Measurements from ENCODE around the gene SAGE1. TPM values are rescaled to one million over a fixed set of nuclear protein-coding genes. Genes with fewer than 3 reads are reported as not detected.
"Not testable (repeated sequence)": the region's sequence is repeated elsewhere in the genome, so short reads cannot be mapped to it uniquely, and the experiment has no call there.

The SAGE1 gene, protein sequence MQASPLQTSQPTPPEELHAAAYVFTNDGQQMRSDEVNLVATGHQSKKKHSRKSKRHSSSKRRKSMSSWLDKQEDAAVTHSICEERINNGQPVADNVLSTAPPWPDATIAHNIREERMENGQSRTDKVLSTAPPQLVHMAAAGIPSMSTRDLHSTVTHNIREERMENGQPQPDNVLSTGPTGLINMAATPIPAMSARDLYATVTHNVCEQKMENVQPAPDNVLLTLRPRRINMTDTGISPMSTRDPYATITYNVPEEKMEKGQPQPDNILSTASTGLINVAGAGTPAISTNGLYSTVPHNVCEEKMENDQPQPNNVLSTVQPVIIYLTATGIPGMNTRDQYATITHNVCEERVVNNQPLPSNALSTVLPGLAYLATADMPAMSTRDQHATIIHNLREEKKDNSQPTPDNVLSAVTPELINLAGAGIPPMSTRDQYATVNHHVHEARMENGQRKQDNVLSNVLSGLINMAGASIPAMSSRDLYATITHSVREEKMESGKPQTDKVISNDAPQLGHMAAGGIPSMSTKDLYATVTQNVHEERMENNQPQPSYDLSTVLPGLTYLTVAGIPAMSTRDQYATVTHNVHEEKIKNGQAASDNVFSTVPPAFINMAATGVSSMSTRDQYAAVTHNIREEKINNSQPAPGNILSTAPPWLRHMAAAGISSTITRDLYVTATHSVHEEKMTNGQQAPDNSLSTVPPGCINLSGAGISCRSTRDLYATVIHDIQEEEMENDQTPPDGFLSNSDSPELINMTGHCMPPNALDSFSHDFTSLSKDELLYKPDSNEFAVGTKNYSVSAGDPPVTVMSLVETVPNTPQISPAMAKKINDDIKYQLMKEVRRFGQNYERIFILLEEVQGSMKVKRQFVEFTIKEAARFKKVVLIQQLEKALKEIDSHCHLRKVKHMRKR
- not detected for polyA plus RNA-seq (2012; ENCODE audit: insufficient read depth, insufficient read length, low read depth)

DNA sequence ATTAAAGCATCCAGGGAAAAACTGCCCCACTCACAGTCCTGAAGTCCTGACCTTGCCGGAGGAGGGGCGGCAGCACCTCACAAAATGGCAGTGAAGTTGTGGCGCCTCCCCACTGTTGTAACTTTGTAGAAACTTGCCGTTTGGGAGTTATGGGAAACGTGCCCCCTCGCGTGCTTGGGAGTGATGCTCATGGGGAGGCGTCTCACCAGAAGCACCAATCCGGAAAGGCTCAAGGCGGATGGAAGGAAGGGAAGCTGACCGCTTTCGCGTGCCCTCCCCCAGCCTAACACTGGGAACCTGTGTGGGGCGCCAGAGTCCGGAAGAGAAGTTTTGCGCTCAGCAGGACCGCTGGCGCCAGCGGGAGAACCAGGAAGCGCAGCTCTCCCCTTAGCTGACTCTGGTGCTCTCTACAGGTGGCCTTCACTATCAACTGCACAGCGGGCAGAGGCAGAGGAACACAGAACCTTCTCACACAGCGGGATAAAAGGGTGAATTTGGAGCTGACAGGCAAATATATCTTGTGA, at the start of gene SAGE1, which contains the start of gene CT45A10:
Gene SAGE1 (plus strand): TSS at position 423 of the 524 bp plus-strand sequence. CDS start 2,527 bp downstream, outside the sequence.
Gene CT45A10 (minus strand): TSS at position 151 of the 524 bp plus-strand sequence. CDS start 8,100 bp downstream, outside the sequence.
- DNase-seq: no peak
- Histone ChIP-seq H3K9me3 (no peaks in the 10 kb centered on the region), H3K4me1 (no peaks in the 10 kb centered on the region), H3K4me3 (ENCODE audit: low read depth, low read length) (no peak within 1 kb of the TSS), H3K36me3 (no peaks in the 10 kb centered on the region), H3K27me3 (no peaks in the 10 kb centered on the region)
- TF ChIP-seq, protein P1, sequence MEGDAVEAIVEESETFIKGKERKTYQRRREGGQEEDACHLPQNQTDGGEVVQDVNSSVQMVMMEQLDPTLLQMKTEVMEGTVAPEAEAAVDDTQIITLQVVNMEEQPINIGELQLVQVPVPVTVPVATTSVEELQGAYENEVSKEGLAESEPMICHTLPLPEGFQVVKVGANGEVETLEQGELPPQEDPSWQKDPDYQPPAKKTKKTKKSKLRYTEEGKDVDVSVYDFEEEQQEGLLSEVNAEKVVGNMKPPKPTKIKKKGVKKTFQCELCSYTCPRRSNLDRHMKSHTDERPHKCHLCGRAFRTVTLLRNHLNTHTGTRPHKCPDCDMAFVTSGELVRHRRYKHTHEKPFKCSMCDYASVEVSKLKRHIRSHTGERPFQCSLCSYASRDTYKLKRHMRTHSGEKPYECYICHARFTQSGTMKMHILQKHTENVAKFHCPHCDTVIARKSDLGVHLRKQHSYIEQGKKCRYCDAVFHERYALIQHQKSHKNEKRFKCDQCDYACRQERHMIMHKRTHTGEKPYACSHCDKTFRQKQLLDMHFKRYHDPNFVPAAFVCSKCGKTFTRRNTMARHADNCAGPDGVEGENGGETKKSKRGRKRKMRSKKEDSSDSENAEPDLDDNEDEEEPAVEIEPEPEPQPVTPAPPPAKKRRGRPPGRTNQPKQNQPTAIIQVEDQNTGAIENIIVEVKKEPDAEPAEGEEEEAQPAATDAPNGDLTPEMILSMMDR (IDR thresholded peaks at IDR 0.05; ENCODE audit: low read depth, low read length): no peak

DNA sequence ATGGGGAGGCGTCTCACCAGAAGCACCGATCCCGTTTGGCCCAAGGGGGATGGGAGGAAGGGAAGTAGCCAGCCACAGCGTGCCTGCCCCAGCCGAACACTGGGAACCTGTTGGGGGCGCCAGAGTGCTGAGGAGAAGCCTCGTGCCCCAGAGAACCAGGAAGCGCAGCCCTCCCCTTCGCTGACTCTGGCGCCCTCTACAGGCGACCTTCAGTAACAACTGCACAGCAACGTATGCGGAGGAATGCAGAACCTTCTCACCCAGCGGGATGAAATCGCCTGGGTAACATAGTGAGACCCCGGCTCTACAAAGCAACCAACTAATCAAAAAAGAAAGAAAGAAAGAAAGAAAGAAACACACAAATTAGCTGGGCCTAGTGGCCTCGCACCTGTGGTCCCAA, 39.1 kb upstream of the SAGE1 start, which contains the start of gene CT45A8:
Gene CT45A8 (minus strand): TSS at position 101 of the 400 bp plus-strand sequence. CDS start 3,755 bp downstream, outside the sequence.
- not testable (repeated sequence) for H3K36me3 ChIP-seq; DNase-seq; H3K27me3 ChIP-seq; H3K4me1 ChIP-seq; H3K9me3 ChIP-seq; H3K4me3 ChIP-seq (ENCODE audit: low read depth, low read length)

DNA sequence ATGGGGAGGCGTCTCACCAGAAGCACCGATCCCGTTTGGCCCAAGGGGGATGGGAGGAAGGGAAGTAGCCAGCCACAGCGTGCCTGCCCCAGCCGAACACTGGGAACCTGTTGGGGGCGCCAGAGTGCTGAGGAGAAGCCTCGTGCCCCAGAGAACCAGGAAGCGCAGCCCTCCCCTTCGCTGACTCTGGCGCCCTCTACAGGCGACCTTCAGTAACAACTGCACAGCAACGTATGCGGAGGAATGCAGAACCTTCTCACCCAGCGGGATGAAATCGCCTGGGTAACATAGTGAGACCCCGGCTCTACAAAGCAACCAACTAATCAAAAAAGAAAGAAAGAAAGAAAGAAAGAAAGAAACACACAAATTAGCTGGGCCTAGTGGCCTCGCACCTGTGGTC, 21.8 kb upstream of the SAGE1 start, which contains the start of gene CT45A9:
Gene CT45A9 (minus strand): TSS at position 101 of the 400 bp plus-strand sequence. CDS start 3,751 bp downstream, outside the sequence.
- not testable (repeated sequence) for H3K4me3 ChIP-seq (ENCODE audit: low read depth, low read length); H3K9me3 ChIP-seq; DNase-seq; H3K4me1 ChIP-seq; H3K36me3 ChIP-seq; H3K27me3 ChIP-seq

DNA sequence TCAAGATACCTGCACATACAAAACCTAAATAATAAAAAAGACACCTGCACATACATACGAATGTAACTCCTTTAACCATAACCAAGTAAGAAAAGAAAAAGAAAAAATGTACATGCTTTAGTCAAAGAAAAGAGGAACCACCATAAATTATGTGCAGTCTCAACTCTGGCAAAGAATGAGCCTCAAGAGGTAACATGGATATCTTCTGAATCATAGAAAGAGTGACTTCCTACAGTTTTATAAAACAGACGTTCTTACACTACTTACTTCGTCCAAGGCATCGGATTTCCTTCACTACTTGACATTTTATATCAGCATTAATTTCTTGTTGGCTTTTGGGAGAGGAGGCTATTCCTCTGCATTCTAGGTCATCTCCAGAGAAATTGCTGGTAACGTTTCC, 10.8 kb upstream of the SAGE1 start:
- DNase-seq, H3K9me3 ChIP-seq: not testable (repeated sequence)

DNA sequence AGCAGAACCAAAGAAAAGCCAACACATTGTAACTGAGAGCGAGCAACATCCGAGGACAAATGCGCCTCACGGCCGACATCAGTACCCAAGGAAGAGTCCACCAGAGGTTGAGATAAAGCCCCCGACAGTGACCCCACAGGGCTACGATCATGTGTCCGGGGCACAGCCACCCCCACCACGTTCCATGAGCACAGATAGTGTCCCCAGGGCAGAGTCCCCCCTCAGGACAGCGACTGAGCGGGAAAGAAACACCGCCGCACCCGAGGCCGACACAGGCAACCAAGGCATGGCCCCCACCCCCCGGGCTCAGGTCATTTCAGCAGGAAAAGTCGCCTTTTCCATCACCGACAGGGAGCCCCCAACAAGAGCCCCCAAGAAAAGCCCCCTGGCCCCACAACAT, 5.3 kb upstream of the SAGE1 start:
- not testable (repeated sequence) for H3K4me3 ChIP-seq (ENCODE audit: low read depth, low read length); H3K9me3 ChIP-seq; H3K36me3 ChIP-seq; H3K27me3 ChIP-seq; H3K4me1 ChIP-seq; DNase-seq

More for the DNA sequence above, 10.8 kb upstream of the SAGE1 start:
- H3K27me3 ChIP-seq; H3K4me1 ChIP-seq; H3K36me3 ChIP-seq; H3K4me3 ChIP-seq (ENCODE audit: low read depth, low read length): not testable (repeated sequence)

DNA sequence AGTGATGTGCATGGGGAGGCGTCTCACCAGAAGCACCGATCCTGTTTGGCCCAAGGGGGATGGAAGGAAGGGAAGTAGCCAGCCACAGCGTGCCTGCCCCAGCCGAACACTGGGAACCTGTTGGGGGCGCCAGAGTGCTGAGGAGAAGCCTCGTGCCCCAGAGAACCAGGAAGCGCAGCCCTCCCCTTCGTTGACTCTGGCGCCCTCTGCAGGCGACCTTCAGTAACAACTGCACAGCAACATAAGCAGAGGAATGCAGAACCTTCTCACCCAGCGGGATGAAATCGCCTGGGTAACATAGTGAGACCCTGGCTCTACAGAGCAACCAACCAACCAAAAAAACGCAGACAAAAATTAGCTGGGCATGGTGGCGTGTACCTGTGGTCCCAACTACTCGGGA, 4.5 kb upstream of the SAGE1 start:
- H3K4me3 ChIP-seq (ENCODE audit: low read depth, low read length); H3K27me3 ChIP-seq; H3K9me3 ChIP-seq; H3K36me3 ChIP-seq; H3K4me1 ChIP-seq: not testable (repeated sequence)
- TF ChIP-seq, protein P1 (IDR thresholded peaks at IDR 0.05; ENCODE audit: low read depth, low read length): peak; percentile 35
- DNase-seq: peak; percentile 32

DNA sequence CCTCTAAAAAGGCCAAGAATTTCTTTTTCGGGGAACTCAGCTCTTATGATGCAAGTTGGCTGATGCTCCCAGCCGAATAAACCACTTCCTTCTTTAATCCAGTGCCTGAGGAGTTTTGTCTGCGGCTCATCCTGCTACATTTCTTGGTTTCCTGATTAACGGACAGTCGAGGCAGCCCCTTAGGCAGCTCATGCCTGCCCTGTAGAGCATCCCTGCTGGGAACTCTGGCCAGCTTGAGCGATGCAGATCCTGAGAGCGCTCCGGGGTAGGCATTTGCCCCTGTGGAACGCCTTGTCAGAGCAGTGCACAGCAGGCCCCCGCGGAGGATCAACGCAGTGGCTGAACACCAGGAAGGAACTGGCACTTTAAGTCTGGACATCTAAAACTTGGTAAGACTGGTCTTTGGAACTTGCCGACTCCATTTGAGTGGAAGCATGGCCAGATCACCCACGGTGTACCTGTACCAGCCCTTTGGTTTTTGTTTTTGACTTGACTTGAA, 3.4 kb upstream of the SAGE1 start:
- Histone ChIP-seq H3K27me3 (no peaks in the 10 kb centered on the region), H3K4me3 (ENCODE audit: low read depth, low read length) (no peak overlapping the region), H3K36me3 (no peaks in the 10 kb centered on the region), H3K4me1 (no peaks in the 10 kb centered on the region), H3K9me3 (no peaks in the 10 kb centered on the region)
- no peak for DNase-seq
- TF ChIP-seq, protein P1 (IDR thresholded peaks at IDR 0.05; ENCODE audit: low read depth, low read length): no peak
